ENCODE data around the gene ACAN.
A peak's percentile ranks its signal among the peaks of the same experiment; 100 is the strongest.

GRCh38 chr15:88904624-88905327 lies 101.5 kb downstream of the ACAN start:
- TF ChIP-seq NRF1 (conservative IDR thresholded peaks at IDR 0.05 in 1 of 2, IDR thresholded peaks at IDR 0.05 in 1 of 2) (0 out of 4 replicates have a peak, but pooled peaks of 1 of the 2 experiments have one; percentile 3), E2F1 (CRISPR knock-in tag; IDR thresholded peaks at IDR 0.05) (no peak), KLF13 (tag; IDR thresholded peaks at IDR 0.05; ENCODE audit: borderline replicate concordance, low read depth) (no peak), ZZZ3 (IDR thresholded peaks at IDR 0.05) (no peak), CTCF (IDR thresholded peaks at IDR 0.05 in 2 of 3, conservative IDR thresholded peaks at IDR 0.05 in 1 of 3; ENCODE audit: insufficient read depth in 2 of 3, low read depth in 1 of 3, low read length in 3 of 3) (peak; percentile 94 to 98 (median 94)), MXI1 (IDR thresholded peaks at IDR 0.05; ENCODE audit: low read depth, low read length) (no peak), USF2 (CRISPR knock-in tag; IDR thresholded peaks at IDR 0.05) (no peak), BRCA1 (IDR thresholded peaks at IDR 0.05) (no peak), BRCA1 (CRISPR knock-in tag; IDR thresholded peaks at IDR 0.05) (no peak), GATAD2B (IDR thresholded peaks at IDR 0.05; ENCODE audit: borderline replicate concordance) (no peak), MTA3 (IDR thresholded peaks at IDR 0.05; ENCODE audit: borderline replicate concordance) (peak; percentile 54; the same call in 1 of the 2 replicates), PATZ1 (CRISPR knock-in tag; IDR thresholded peaks at IDR 0.05; ENCODE audit: borderline replicate concordance) (no peak), ZNF280B (CRISPR knock-in tag; IDR thresholded peaks at IDR 0.05) (no peak)

Measured in K562 (cell line).